Activated naive CD8-positive, alpha-beta T cell treated with anti-CD3 and anti-CD28 coated beads, Interleukin-2, amount 50 U/mL, for 16 hours (primary cell): ENCODE measurements around the gene YWHAH.

ENCODE experiments used
- DNase-seq: peaks from one replicate; pipeline ENCODE4 v3.0.0-alpha.2; 2020; ENCODE audit warnings: low read depth, low spot score

YWHAH gene

GRCh38 chr22:31943978-31944699 is at the start of gene YWHAH:
Gene YWHAH, plus strand, starts transcription at chr22:31944535. Its CDS starts 199 bp downstream, at chr22:31944734.
- peak; percentile 69 for DNase-seq

- DNase-seq, result no peak
These were observed 48.8 kb upstream of the YWHAH start for GRCh38 chr22:31895411-31896123.

GRCh38 chr22:31896472-31896871 is 47.9 kb upstream of the YWHAH start:
- no peak for DNase-seq

GRCh38 chr22:31897842-31898805 is 46.2 kb upstream of the YWHAH start:
- no peak for DNase-seq

- no peak for DNase-seq
These were observed 45.4 kb upstream of the YWHAH start for GRCh38 chr22:31898926-31899325.

GRCh38 chr22:31899669-31900068 is 44.7 kb upstream of the YWHAH start:
- no peak for DNase-seq

- DNase-seq, result no peak
These were observed 42.8 kb upstream of the YWHAH start for GRCh38 chr22:31901388-31902137.

- no peak for DNase-seq
These were observed 39.7 kb upstream of the YWHAH start for GRCh38 chr22:31904651-31905050.

- DNase-seq, result no peak
These were observed 39.0 kb upstream of the YWHAH start for GRCh38 chr22:31905356-31905755.

GRCh38 chr22:31906086-31906485 is 38.2 kb upstream of the YWHAH start:
- DNase-seq, result no peak

GRCh38 chr22:31906569-31906968 is 37.8 kb upstream of the YWHAH start:
- DNase-seq, result no peak

GRCh38 chr22:31909977-31910376 is 34.4 kb upstream of the YWHAH start:
- DNase-seq, result no peak

GRCh38 chr22:31911565-31912406 is 32.5 kb upstream of the YWHAH start:
- no peak for DNase-seq

GRCh38 chr22:31912407-31912743 is 32.0 kb upstream of the YWHAH start:
- DNase-seq, result no peak

GRCh38 chr22:31915586-31915985 is 28.7 kb upstream of the YWHAH start:
- no peak for DNase-seq

- no peak for DNase-seq
These were observed 27.0 kb upstream of the YWHAH start for GRCh38 chr22:31917227-31917921.

- DNase-seq, result no peak
These were observed 24.6 kb upstream of the YWHAH start for GRCh38 chr22:31919730-31920129.

- DNase-seq, result no peak
These were observed 24.0 kb upstream of the YWHAH start for GRCh38 chr22:31920306-31920705.

GRCh38 chr22:31921106-31921505 is 23.2 kb upstream of the YWHAH start:
- no peak for DNase-seq

GRCh38 chr22:31922534-31922933 is 21.8 kb upstream of the YWHAH start:
- no peak for DNase-seq
